ENCODE data around the gene TMEM106A. TPM values are rescaled to one million over a fixed set of nuclear protein-coding genes. Genes with fewer than 3 reads are reported as not detected.

Gene TMEM106A
- total and polyA plus RNA-seq, 2 of the 13 experiments (the other 11 are each of a cell fraction or from before 2014, with no cell fraction given): 16.9 to 35.9 TPM

- TF ChIP-seq, protein P1, sequence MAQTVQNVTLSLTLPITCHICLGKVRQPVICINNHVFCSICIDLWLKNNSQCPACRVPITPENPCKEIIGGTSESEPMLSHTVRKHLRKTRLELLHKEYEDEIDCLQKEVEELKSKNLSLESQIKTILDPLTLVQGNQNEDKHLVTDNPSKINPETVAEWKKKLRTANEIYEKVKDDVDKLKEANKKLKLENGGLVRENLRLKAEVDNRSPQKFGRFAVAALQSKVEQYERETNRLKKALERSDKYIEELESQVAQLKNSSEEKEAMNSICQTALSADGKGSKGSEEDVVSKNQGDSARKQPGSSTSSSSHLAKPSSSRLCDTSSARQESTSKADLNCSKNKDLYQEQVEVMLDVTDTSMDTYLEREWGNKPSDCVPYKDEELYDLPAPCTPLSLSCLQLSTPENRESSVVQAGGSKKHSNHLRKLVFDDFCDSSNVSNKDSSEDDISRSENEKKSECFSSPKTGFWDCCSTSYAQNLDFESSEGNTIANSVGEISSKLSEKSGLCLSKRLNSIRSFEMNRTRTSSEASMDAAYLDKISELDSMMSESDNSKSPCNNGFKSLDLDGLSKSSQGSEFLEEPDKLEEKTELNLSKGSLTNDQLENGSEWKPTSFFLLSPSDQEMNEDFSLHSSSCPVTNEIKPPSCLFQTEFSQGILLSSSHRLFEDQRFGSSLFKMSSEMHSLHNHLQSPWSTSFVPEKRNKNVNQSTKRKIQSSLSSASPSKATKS (CRISPR knock-in tag; IDR thresholded peaks at IDR 0.05): peak; percentile 98; the same call in 1 of the 2 replicates
- TF ChIP-seq SRSF1 (optimal IDR thresholded peaks at IDR 0.05; ENCODE audit: low read depth, low read length): no peak
- TF ChIP-seq, protein P2, sequence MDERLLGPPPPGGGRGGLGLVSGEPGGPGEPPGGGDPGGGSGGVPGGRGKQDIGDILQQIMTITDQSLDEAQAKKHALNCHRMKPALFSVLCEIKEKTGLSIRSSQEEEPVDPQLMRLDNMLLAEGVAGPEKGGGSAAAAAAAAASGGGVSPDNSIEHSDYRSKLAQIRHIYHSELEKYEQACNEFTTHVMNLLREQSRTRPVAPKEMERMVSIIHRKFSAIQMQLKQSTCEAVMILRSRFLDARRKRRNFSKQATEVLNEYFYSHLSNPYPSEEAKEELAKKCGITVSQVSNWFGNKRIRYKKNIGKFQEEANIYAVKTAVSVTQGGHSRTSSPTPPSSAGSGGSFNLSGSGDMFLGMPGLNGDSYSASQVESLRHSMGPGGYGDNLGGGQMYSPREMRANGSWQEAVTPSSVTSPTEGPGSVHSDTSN (CRISPR knock-in tag; IDR thresholded peaks at IDR 0.05): no peak
- no peak for TF ChIP-seq IKZF4 (CRISPR knock-in tag; IDR thresholded peaks at IDR 0.05; ENCODE audit: borderline replicate concordance, low read depth, not compliant biosample characterization)
- no peak for TF ChIP-seq ZFP62 (CRISPR knock-in tag; IDR thresholded peaks at IDR 0.05)
- TF ChIP-seq, protein P3, sequence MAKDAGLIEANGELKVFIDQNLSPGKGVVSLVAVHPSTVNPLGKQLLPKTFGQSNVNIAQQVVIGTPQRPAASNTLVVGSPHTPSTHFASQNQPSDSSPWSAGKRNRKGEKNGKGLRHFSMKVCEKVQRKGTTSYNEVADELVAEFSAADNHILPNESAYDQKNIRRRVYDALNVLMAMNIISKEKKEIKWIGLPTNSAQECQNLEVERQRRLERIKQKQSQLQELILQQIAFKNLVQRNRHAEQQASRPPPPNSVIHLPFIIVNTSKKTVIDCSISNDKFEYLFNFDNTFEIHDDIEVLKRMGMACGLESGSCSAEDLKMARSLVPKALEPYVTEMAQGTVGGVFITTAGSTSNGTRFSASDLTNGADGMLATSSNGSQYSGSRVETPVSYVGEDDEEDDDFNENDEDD (CRISPR knock-in tag; IDR thresholded peaks at IDR 0.05; ENCODE audit: borderline replicate concordance): peak; percentile 81
- TF ChIP-seq ZNF792 (CRISPR knock-in tag; IDR thresholded peaks at IDR 0.05): peak; percentile 88; the same call in 1 of the 2 replicates
- TF ChIP-seq RAD21 (CRISPR knock-in tag; IDR thresholded peaks at IDR 0.05): peak; percentile 72; the same call in 1 of the 2 replicates
- TF ChIP-seq GFI1 (CRISPR knock-in tag; IDR thresholded peaks at IDR 0.05; ENCODE audit: borderline replicate concordance): peak; percentile 96
- no peak; the same call in 1 of the 2 replicates for TF ChIP-seq SATB2 (CRISPR knock-in tag; IDR thresholded peaks at IDR 0.05)
- no peak for TF ChIP-seq HOXA7 (CRISPR knock-in tag; IDR thresholded peaks at IDR 0.05)
- TF ChIP-seq YY1 (IDR thresholded peaks at IDR 0.05; ENCODE audit: insufficient read depth, insufficient replicate concordance, low read depth, low read length): peak; percentile 80
- peak; percentile 87 for TF ChIP-seq REL (CRISPR knock-in tag; conservative IDR thresholded peaks at IDR 0.05)
- TF ChIP-seq THAP11 (CRISPR knock-in tag; IDR thresholded peaks at IDR 0.05): peak; percentile 62
- no peak for TF ChIP-seq TP53 (CRISPR knock-in tag; conservative IDR thresholded peaks at IDR 0.05)
- TF ChIP-seq, protein P4, sequence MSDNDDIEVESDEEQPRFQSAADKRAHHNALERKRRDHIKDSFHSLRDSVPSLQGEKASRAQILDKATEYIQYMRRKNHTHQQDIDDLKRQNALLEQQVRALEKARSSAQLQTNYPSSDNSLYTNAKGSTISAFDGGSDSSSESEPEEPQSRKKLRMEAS (IDR thresholded peaks at IDR 0.05): peak; percentile 99
- TF ChIP-seq, protein P5, sequence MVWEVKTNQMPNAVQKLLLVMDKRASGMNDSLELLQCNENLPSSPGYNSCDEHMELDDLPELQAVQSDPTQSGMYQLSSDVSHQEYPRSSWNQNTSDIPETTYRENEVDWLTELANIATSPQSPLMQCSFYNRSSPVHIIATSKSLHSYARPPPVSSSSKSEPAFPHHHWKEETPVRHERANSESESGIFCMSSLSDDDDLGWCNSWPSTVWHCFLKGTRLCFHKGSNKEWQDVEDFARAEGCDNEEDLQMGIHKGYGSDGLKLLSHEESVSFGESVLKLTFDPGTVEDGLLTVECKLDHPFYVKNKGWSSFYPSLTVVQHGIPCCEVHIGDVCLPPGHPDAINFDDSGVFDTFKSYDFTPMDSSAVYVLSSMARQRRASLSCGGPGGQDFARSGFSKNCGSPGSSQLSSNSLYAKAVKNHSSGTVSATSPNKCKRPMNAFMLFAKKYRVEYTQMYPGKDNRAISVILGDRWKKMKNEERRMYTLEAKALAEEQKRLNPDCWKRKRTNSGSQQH (CRISPR knock-in tag; IDR thresholded peaks at IDR 0.05; ENCODE audit: low read depth): no peak; the same call in 1 of the 2 replicates
- TF ChIP-seq SKIL (CRISPR knock-in tag; IDR thresholded peaks at IDR 0.05; ENCODE audit: borderline replicate concordance): peak; percentile 66; the same call in 1 of the 2 replicates
- peak; percentile 71; the same call in 1 of the 2 replicates for TF ChIP-seq ATF5 (CRISPR knock-in tag; IDR thresholded peaks at IDR 0.05; ENCODE audit: low read depth)
- peak; percentile 97; the same call in 1 of the 2 replicates for TF ChIP-seq DMAP1 (CRISPR knock-in tag; IDR thresholded peaks at IDR 0.05)
Measured at GRCh38 chr17:43216762-43217613, 5.3 kb downstream of the TMEM106A start (continued).

Measured in HepG2 (cell line).